Suppressor macrophage treated with lipopolysaccharide for 1 hour (primary cell): ENCODE measurements around the gene KCNK16.

Source experiments
- DNase-seq, 3 donors: peaks; one replicate each; pipeline ENCODE4 v3.0.0-alpha.2; 2020 to 2022

The KCNK16 gene

DNA sequence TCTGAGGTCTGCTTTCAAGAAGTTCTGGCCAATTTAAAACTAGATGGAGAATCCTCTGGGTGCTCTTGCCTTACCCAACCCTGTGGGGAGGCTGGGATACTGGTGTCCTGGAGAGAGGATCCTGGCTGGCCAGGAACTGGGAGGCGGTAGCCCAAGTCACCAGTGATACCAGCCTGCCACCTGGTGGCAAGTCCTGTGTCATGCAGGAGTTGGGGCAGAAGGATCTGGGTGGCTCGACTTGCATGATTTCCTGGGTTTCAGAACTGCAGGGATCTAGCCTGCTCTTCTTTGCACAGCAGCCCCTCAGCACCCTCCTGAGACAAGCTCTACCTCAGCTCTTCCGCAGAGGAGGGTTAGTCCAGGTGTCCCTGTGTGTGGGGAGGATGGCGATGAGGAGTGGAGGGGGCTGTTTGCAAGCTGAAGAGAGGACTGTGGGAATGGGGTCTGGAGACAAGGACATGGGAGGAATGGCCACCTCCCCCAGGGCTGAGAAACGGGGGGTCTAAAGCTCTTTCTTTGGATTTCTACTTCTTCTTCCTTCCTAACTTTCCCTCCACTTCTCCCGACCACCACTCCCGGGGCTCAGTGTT is 12.5 kb downstream of the KCNK16 start:
- DNase-seq, result peak; percentile 77 to 84 (median 80)

DNA sequence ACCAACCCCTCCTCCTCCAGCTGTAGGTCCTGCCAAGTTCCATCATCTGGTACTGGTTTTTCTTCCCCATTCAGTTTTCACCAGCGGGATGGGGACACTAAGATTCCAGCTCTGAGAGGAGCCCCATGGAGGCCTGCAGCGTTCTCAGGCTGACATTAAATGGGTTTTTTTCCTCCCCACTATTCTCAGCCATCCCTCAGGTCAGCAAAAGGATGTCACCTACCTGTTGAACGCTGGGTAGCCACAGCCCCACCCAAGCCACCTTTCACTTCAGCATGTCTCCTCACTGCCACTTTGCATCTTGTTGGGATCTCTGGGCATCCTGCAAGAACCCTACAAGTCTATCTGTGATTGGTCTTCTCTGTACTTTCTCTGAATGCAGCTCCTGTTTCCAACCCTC is 15.0 kb downstream of the KCNK16 start:
- DNase-seq, result no peak

DNA sequence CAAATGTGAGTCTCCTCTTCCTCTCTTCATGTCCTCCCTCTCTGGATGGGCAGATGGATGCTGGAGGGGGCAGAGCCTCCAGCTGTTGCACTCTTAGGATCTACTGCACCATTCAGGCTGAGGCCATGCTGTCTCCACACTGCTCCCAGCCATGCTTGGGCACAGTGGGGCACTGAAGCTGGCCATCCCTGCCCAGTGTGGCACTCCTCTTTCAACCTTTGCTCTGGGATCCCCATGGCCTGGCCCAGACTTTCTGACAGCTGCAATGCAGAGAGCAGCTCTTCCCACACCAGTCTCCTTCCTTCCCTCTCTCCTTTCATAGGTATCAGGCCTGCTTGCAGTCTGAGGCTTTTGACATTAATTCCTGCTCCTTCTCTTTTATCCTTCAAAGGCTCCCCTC is 17.6 kb downstream of the KCNK16 start:
- no peak for DNase-seq

DNA sequence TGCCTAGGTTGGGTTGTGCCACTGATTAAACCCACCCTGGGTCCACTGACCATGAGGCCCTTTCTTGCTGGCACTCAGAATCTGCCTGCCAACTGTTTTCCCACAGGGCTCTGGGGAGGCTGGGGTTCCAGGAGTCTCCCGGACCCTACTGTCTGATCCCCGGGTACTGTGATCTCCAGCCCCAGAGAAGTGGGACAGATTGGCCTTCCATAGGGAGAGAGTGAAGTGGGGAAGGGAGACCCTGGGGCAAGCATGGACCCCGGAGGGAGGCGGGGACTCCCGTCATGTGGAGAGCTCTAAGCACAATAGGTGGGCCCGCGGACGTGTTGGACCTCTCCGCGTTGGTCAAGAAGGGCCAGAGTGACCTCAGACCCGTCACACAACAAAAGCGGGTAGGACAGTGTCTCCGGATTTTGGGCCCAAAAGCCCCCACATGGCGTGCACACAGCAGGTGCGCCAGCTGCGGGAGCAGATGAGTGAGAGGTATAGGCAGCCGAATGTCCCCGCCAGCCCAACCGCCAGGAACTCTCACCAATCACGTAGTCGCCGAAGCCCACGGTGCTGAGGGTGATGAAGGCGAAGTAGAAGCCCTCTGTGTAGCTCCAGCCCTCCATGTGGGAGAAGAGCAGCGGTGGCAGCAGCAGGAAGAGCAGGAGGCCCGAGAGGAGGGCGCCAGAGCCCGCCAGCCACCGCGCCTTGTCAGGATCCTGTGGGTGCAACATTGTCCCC is 18.9 kb downstream of the KCNK16 start:
- DNase-seq, result no peak

DNA sequence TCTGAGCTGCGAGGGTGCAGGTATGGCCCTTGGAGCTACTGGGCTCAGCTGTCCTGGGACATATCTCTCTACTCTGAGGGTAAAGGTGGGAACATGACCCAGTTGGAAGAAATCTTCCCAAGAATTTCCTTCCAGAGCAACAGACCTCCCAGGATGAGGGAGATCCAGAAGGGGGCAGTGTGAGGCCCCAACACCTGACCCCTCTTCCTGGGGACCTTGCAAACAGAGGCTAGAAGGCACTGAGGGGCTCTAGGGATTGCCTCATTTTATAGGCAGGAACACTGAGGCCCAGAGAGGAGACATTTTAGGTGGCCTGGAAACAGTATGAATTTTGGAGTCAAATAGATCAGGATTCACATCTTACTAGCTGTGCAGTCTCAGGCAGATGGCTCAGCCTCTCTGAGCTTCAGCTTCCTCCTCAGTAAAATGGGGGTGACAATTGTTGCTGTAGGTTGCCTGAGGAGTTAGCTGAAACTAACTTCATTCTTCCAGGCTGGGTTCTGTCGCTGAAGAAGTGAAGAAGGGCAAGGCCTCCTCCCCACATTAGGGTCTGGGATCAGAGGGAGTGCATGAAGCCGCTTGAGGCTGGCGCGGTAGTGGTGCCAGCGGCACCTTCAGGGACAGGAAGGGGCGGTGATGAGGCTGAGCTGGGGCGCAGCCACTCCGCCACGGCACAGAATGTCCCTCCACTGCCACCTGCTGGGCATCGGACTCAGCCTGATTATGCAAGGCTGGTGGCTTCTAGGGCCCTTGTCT is 19.7 kb downstream of the KCNK16 start:
- peak; percentile 87 to 92 (median 92) for DNase-seq

DNA sequence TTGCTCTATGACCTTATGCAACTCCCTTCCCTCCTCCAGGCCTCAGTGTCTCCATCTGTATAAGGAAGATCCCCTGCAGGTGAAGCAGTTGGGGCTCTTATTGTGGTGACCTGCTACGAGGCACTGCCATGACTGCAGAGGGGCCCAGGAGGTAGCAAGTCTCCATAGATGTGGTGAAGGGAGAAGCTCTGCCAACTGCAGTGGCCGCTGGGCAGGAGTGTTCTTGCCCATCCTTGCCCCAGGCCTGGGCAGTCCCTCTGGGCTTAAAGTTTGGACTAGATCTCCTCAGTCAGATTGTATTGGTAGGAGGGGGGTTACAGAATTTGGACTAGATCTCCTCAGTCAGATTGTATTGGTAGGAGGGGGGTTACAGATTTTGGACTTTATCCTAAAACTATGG is 20.5 kb downstream of the KCNK16 start:
- no peak for DNase-seq

DNA sequence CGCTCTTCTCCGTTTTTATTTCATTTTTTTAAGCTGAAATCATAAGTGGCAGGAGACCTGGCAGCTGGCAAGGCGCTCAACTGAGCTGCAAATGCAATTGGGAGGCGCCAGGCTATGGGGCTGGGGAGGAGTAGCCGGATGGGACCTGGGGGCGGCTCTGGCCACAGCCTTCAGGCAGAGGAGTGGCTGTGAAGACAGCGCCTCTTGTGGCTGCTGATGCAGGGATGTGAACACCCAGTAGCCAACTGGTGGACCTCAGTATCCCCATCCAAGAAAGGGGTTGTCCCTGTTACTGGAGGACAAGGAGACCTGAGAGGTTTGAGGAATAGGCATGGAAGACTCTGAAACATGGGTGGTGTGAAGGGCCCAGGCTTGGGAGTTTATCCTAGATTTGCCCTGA is 20.9 kb downstream of the KCNK16 start:
- DNase-seq, result no peak

DNA sequence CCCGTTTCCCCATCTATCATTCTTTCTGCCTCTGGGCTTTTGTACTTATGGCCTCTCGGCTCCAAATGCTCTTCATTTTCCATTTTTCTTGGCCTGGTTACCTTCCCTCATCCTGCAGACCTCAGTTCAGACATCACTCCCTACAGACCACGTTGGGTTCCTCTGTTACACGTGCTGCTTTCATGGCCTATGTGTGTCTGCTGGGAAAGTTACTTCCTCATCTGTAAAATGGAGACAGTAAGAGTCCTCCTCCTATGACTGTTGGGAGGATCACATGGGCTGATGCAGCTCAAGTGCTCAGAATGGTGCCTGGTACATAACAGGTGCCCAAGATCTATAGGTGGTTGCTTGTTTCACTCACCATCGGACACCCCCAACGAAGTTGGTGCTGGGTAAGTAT is 21.8 kb downstream of the KCNK16 start:
- DNase-seq, result peak; percentile 51 to 67 (median 51)

DNA sequence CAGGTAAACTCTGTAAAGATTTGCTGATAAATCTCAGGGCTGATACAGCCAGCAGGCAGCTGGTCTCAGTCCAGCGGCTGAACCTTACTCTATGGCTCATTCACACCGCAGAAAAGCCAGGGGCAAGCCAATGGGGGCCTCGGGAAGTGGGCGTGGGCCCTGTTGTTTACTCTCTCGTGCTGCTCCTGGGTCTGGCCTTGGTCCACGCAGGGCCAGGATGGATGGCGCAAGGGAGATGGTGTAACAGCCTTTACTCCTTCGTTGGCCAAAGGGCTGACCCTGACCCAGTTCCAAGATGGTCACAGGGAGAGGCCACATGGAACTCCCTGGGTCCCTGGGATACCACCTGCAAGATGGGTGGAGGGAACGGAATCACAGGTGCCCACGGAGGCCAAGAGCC is 24.4 kb downstream of the KCNK16 start:
- DNase-seq, result no peak

- peak in 2 of 3 donors; percentile 17 to 31 for DNase-seq
Observed at GRCh38 chr6:39296745-39297640, 25.5 kb downstream of the KCNK16 start.

- no peak for DNase-seq
Observed at GRCh38 chr6:39295611-39296011, 26.9 kb downstream of the KCNK16 start.

- no peak for DNase-seq
Observed at GRCh38 chr6:39294899-39295298, 27.6 kb downstream of the KCNK16 start.

GRCh38 chr6:39294133-39294532 is 28.4 kb downstream of the KCNK16 start:
- peak; percentile 40 to 55 (median 51) for DNase-seq

DNA sequence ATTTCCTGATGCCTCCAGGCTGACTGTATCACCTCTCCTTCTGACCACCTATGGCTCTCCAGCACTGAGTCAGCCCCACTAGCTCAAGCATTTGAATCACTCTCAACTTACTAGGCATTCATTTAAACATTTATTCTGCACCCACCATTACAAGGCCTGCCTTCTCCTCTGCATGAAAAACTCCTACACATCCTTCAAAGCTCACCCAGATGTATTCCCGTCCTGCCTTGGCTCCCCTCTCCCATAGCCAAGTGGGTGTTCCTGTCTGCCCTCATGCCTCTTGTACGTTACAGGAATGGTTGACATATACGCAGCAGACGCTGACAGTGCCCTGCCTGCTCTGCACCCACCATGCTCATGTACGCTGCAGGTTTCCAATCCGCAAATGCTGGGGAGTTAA is 29.9 kb downstream of the KCNK16 start:
- no peak for DNase-seq

GRCh38 chr6:39289490-39289889 is 33.0 kb downstream of the KCNK16 start:
- peak; percentile 65 to 91 (median 85) for DNase-seq

GRCh38 chr6:39287601-39288000 is 34.9 kb downstream of the KCNK16 start:
- DNase-seq, result no peak

DNA sequence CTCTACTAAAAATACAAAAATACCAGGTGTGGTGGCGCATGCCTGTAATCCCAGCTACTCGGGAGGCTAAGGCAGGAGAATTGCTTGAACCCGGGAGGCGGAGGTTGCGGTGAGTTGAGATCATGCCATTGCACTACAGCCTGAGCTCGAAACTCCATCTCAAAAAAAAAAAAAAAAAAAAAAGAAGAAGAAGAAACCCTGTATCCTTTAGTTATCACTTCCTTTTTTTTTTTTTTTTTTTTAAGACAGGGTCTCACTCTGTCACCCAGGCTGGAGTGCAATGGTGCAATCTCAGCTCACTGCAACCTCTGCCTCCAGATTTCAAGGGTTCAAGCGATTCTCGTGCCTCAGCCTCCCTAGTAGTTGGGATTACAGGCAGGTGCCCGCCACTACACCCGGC is 35.9 kb downstream of the KCNK16 start:
- peak in 2 of 3 donors; percentile 47 to 61 for DNase-seq

GRCh38 chr6:39282774-39283173 is 39.7 kb downstream of the KCNK16 start:
- DNase-seq, result peak; percentile 24 to 48 (median 34)

- DNase-seq, result peak in 2 of 3 donors; percentile 32 to 33
Observed at GRCh38 chr6:39281312-39281980, 41.1 kb downstream of the KCNK16 start.

DNA sequence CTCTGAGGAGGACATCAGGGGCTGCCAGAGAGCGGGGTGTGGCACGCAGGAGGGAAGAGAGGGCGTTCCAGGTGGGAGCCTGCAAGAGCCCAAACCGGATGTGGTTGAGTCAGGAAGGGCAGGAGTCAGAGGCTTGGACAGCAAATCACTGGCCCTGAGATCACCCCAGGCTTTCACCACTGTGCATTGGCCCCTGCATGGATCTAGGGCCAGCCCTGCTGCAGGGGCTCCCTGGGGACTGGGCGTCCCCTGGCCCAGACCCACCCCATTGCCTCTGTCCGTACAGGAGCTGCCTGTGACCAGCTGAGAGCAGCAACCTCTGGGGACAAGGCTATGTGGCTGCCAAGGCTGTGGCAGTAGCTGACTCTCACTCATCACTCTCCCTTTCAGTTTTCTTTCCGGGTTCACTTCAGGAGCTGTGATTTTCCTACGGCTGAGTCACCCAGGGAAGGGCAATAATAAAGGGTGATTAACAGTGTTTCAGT is 42.2 kb downstream of the KCNK16 start:
- peak; percentile 79 to 87 (median 87) for DNase-seq

DNA sequence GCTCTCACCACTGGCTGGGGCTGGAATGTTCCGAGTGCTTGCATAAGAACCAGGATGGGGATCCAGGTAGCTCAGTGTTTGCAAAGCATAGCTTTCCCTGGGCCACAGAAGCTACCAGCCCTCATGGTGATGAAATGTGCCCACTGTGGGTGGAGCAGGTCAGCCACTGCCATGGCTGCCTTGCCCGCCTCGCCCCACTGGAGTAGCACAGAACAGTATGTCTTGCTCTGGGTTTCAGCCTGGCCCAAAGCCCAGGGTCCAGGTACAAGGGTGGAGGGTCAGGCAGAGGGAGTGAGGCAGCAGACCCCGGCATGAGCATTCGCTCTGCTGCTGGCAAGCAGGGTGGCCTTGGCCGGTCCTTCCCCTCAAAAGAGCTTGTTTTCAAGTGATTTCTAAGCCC is 43.0 kb downstream of the KCNK16 start:
- DNase-seq, result no peak

DNA sequence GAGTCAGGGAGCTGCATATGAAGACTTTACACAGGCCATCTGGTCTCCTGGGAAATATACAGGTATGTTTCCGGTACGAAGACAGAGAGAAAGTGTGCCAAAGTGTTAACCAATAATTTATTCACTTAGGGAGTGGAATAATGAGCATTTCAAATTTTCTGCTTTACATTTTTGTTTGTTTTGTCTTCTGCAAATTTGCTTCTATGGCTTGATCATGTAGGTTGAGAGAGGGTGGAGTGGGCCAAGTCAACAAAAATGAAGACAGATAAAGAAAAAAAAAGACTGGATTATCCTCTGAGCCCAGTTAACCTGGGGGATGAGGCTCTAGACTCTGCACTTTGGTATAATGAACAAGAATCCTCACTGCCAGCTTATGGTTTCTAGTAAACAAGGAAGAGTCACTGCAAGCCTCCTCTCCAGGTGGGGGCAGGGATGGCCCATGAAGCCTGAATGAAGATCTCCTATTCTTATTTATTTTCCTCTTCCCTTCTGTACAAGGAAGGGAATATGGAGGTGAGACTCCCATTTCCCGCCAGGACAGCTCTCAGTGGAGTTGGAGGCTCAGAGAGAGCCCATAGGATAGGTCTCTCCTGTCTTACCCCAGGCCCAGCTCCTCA is 46.0 kb downstream of the KCNK16 start:
- DNase-seq, result no peak
